HepG2 (cell line): Measurements from ENCODE around the gene TRIM62. TPM values are rescaled to one million over a fixed set of nuclear protein-coding genes. Genes with fewer than 3 reads are reported as not detected.

Source experiments
- ATAC-seq: fragments of 200-7000 bp; cut with Tn5 transposase; 3 replicates; pipeline ENCODE4 v1.9.1; 2020; ENCODE audit warnings: mild to moderate bottlenecking, moderate library complexity
- BruUV-seq: library from RNA; stranded (reverse); fragments of 400-500 nt; replicated peaks from 2 replicates; lab custom pipeline; 2021; lab: Mats Ljungman, UMichigan
- CTCF ChIA-PET: fragments of 300-600 bp; formaldehyde crosslinking; extraction: SDS; loops from one replicate; lab custom pipeline; 2021; ENCODE audit warnings: low total read pairs, inconsistent platforms, low intra/inter-chr PET ratio; lab: Yijun Ruan, JAX
- POLR2A ChIA-PET: fragments of 350-600 bp; sonication (Branson Sonifier 250); formaldehyde crosslinking; loops from one replicate; lab custom pipeline; 2020; ENCODE audit warnings: antibody characterized with exemption, inconsistent platforms; lab: Yijun Ruan, JAX
- DNase-seq: peaks from one replicate; pipeline ENCODE4 v3.0.0-alpha.2; 2015; ENCODE audit warnings: low spot score
- FAIRE-seq: peaks from 3 replicates; lab custom pipeline; 2011; peaks lifted over from hg19 to GRCh38; lab: Jason Lieb, UNC
- H2AFZ ChIP-seq: one replicate; pipeline ENCODE4 v1.6.1; 2011; ENCODE audit warnings: low read length, inconsistent platforms
- H3K27ac ChIP-seq: fragments of 300-600 bp; 3 replicates; pipeline ENCODE4 v1.8.0; 2011; ENCODE audit warnings: mixed run types, mild to moderate bottlenecking, mixed read lengths, low read length, inconsistent platforms; ENCODE audit not compliant: insufficient read depth; ENCODE audit errors: extremely low read length
- H3K27me3 ChIP-seq, 2 experiments: fragments of 200-600 bp in 1 of 2; 2 replicates in 1 of 2; 3 replicates in 1 of 2; pipeline versions ENCODE4 v1.6.0 to v1.8.0; 2011; ENCODE audit warnings: low read length in 2 of 2, mild to moderate bottlenecking in 2 of 2, moderate library complexity in 2 of 2, inconsistent platforms in 1 of 2; ENCODE audit not compliant: insufficient read depth in 2 of 2, control insufficient read depth in 1 of 2
- H3K36me3 ChIP-seq, 2 experiments: fragments of 200-600 bp in 1 of 2; replicated peaks in 1 of 2; 2 replicates in 1 of 2; 3 replicates in 1 of 2; pipeline versions ENCODE4 v1.5.1 to v1.8.0; 2011; ENCODE audit warnings: low read length in 2 of 2, inconsistent platforms in 1 of 2; ENCODE audit not compliant: insufficient read depth in 2 of 2, control insufficient read depth in 1 of 2
- H3K4me1 ChIP-seq: 2 replicates; pipeline ENCODE4 v1.5.1; 2012; ENCODE audit warnings: low read length, inconsistent platforms; ENCODE audit not compliant: insufficient read depth
- H3K4me2 ChIP-seq: 2 replicates; pipeline ENCODE4 v1.6.0; 2011; ENCODE audit warnings: low read depth, low read length, inconsistent platforms
- H3K4me3 ChIP-seq, 3 experiments: fragments of 200-600 bp in 1 of 3; sonication (generic), shearing (Covaris generic) in 1 of 3; replicated peaks in 1 of 3; 2 replicates each; pipeline ENCODE4 v1.5.1; 2011 to 2016; ENCODE audit warnings: low read length in 3 of 3, inconsistent platforms in 2 of 3, low read depth in 2 of 3, mild to moderate bottlenecking in 2 of 3, control low read depth in 1 of 3, mixed read lengths in 1 of 3; ENCODE audit not compliant: insufficient read depth in 1 of 3
- H3K79me2 ChIP-seq: one replicate; pipeline ENCODE4 v1.6.1; 2011; ENCODE audit warnings: low read length, inconsistent platforms; ENCODE audit not compliant: insufficient read depth
- H3K9ac ChIP-seq: 2 replicates; pipeline ENCODE4 v1.6.0; 2011; ENCODE audit warnings: mild to moderate bottlenecking, low read depth, low read length, inconsistent platforms; ENCODE audit not compliant: insufficient read depth
- H3K9me3 ChIP-seq: 2 replicates; pipeline ENCODE4 v1.5.1; 2012; ENCODE audit warnings: mild to moderate bottlenecking, low read length
- H4K20me1 ChIP-seq: 2 replicates; pipeline ENCODE4 v1.6.0; 2011; ENCODE audit warnings: inconsistent platforms, mild to moderate bottlenecking, low read length, moderate library complexity; ENCODE audit not compliant: insufficient read depth
- ATRX ChIP-seq: sonication (generic); formaldehyde crosslinking; IDR thresholded peaks from 2 replicates; pipeline ENCODE4 v1.4.0; 2020; ENCODE audit warnings: missing genetic modification reagents, borderline replicate concordance
- CHD4 ChIP-seq: fragments of 200-600 bp; sonication (generic); IDR thresholded peaks from 2 replicates; pipeline ENCODE4 v1.7.0; 2017; ENCODE audit warnings: mild to moderate bottlenecking, low read length, borderline replicate concordance
- ISX ChIP-seq: sonication (generic); formaldehyde crosslinking; conservative IDR thresholded peaks from 2 replicates; pipeline ENCODE4 v1.5.0; 2020; ENCODE audit warnings: missing genetic modification reagents
- KAT8 ChIP-seq: IDR thresholded peaks from 2 replicates; pipeline ENCODE4 v1.6.1; 2016; ENCODE audit warnings: missing genetic modification reagents, missing compliant biosample characterization
- MYNN ChIP-seq: sonication (generic); formaldehyde crosslinking; IDR thresholded peaks from 2 replicates; pipeline ENCODE4 v1.4.0; 2020; ENCODE audit warnings: mild to moderate bottlenecking, low read depth, missing genetic modification reagents
- NR3C1 ChIP-seq: sonication (generic); formaldehyde crosslinking; IDR thresholded peaks from 2 replicates; pipeline ENCODE4 v1.4.0; 2020; ENCODE audit warnings: missing genetic modification reagents
- POLR2AphosphoS2 ChIP-seq: IDR thresholded peaks from 2 replicates; pipeline ENCODE4 v1.6.1; 2011; ENCODE audit warnings: low read depth, low read length, improper control_type of control experiment
- RBFOX2 ChIP-seq: fragments of 200-400 bp; formaldehyde crosslinking; IDR thresholded peaks from 2 replicates; pipeline ENCODE4 v1.6.1; 2017; ENCODE audit warnings: low read depth, mild to moderate bottlenecking, low read length
- SP1 ChIP-seq, 2 experiments: fragments of 450-650 bp in 1 of 2; sonication (generic) in 1 of 2; formaldehyde crosslinking in 1 of 2; IDR thresholded peaks; 2 replicates each; pipeline versions ENCODE4 v1.4.0 to v1.6.1; 2016 to 2020; ENCODE audit warnings: missing genetic modification reagents in 1 of 2
- THYN1 ChIP-seq: sonication (generic); formaldehyde crosslinking; IDR thresholded peaks from 2 replicates; pipeline ENCODE4 v1.8.1; 2023; ENCODE audit warnings: low read depth, mild to moderate bottlenecking, moderate library complexity, missing genetic modification reagents, borderline replicate concordance
- ZBTB38 ChIP-seq: sonication (generic); formaldehyde crosslinking; IDR thresholded peaks from 2 replicates; pipeline ENCODE4 v1.5.1; 2020; ENCODE audit warnings: mild to moderate bottlenecking, missing genetic modification reagents
- ZNF75D ChIP-seq: sonication (generic); formaldehyde crosslinking; IDR thresholded peaks from 2 replicates; pipeline ENCODE4 v1.8.1; 2023; ENCODE audit warnings: missing genetic modification reagents, mild to moderate bottlenecking, borderline replicate concordance
- WGBS: methylation state at CpG from one replicate; pipeline ENCODE4 v1.1.6; 2017; ENCODE audit warnings: low lambda C conversion rate; 5-methylcytosine and 5-hydroxymethylcytosine counted together
- in situ Hi-C: cut with HindIII; loops from 2 replicates; pipeline ENCODE4 v1.10.0; 2017; ENCODE audit warnings: low pct_unique_long_range_greater_than_20kb; ENCODE audit not compliant: extremely low pct_ligation_motif_present
- intact Hi-C: fragments of 100-400 bp; cut with micrococcal nuclease; formaldehyde crosslinking; loops from one replicate; pipeline ENCODE4 v1.10.0; 2022; ENCODE audit not compliant: unreplicated experiment
- polyA plus RNA-seq, 8 experiments: library from polyadenylated mRNA; depleted of rRNA in 3 of 8; stranded (reverse) in 7 of 8; unstranded in 1 of 8; fragments of >200 nt; fragmentation: Illumina TruSeq in 4 of 8; extraction: Trizol in 4 of 8; gene quantifications; 2 replicates each; pipeline versions ENCODE4 v1.2.1 to v1.2.3, GENCODE V29; 2011 to 2016; ENCODE audit warnings: low read depth in 4 of 8, missing spikeins in 1 of 8, mixed read lengths in 1 of 8; ENCODE audit not compliant: insufficient read depth in 1 of 8
- total RNA-seq, 5 experiments: library from RNA; depleted of rRNA; stranded (reverse); fragments of >200 nt; fragmentation: Illumina TruSeq; extraction: Trizol; gene quantifications; 2 replicates each; pipeline ENCODE4 v1.2.3, GENCODE V29; 2016; ENCODE audit warnings: low read depth in 1 of 5
- TF ChIP-seq, protein P1 (sequence below): sonication (generic); formaldehyde crosslinking; IDR thresholded peaks from 2 replicates; pipeline ENCODE4 v1.5.0; 2020; ENCODE audit warnings: mild to moderate bottlenecking, missing genetic modification reagents

Gene TRIM62
- total and polyA plus RNA-seq, 2 of the 13 experiments (the other 11 are each of a cell fraction or from before 2014, with no cell fraction given) = 0.53 to 0.57 TPM

GRCh38 chr1:33131191-33131590 is 50.7 kb downstream of the TRIM62 start:
- no TSS peak for BruUV-seq
- intact Hi-C loops (no loop called here), in situ Hi-C loops (no loop called here)
- CTCF ChIA-PET = no interaction called here
- DNase-seq = no peak
- Histone ChIP-seq H3K4me2 (no peak overlapping the region), H2AFZ (no peak overlapping the region), H3K36me3 (no peaks in the 10 kb centered on the region; a peak in 1 of 5 replicates), H3K9me3 (no peaks in the 10 kb centered on the region), H3K27me3 (no peaks in the 10 kb centered on the region; a peak in 1 of 5 replicates), H3K9ac (no peak overlapping the region), H4K20me1 (no peaks in the 10 kb centered on the region), H3K4me1 (peaks cover 34% of the 10 kb centered on the region), H3K4me3 (no peak overlapping the region), H3K27ac (no peak overlapping the region), H3K79me2 (peaks cover 21% of the 10 kb centered on the region)
- no peak for ATAC-seq
- POLR2A ChIA-PET = no interaction called here
- 63% methylated on average over 2 of the region's 2 CpGs for WGBS
- FAIRE-seq = no peak
- TF ChIP-seq ZBTB38 (CRISPR knock-in tag) = no peak
- TF ChIP-seq KAT8 (CRISPR knock-in tag) = no peak

- Histone ChIP-seq H3K36me3 (no peaks in the 10 kb centered on the region; a peak in 1 of 5 replicates), H2AFZ (no peak overlapping the region), H3K4me2 (no peak overlapping the region), H3K79me2 (peaks cover 22% of the 10 kb centered on the region), H3K27ac (no peak overlapping the region), H3K9ac (no peak overlapping the region), H3K4me1 (peaks cover 43% of the 10 kb centered on the region), H3K9me3 (no peaks in the 10 kb centered on the region), H3K27me3 (no peaks in the 10 kb centered on the region; a peak in 1 of 5 replicates)
- FAIRE-seq (no peak), DNase-seq (no peak)
- POLR2A ChIA-PET = no interaction called here
- in situ Hi-C loops (no loop called here), intact Hi-C loops (no loop called here)
- BruUV-seq = no TSS peak
- 62% methylated on average over 4 of the region's 4 CpGs for WGBS
- TF ChIP-seq SP1 (IDR thresholded peaks at IDR 0.05) = no peak
- TF ChIP-seq SP1 (CRISPR knock-in tag; IDR thresholded peaks at IDR 0.05) = no peak
- no peak for TF ChIP-seq NR3C1 (CRISPR knock-in tag)
- no peak for TF ChIP-seq CHD4
- TF ChIP-seq, protein P1, sequence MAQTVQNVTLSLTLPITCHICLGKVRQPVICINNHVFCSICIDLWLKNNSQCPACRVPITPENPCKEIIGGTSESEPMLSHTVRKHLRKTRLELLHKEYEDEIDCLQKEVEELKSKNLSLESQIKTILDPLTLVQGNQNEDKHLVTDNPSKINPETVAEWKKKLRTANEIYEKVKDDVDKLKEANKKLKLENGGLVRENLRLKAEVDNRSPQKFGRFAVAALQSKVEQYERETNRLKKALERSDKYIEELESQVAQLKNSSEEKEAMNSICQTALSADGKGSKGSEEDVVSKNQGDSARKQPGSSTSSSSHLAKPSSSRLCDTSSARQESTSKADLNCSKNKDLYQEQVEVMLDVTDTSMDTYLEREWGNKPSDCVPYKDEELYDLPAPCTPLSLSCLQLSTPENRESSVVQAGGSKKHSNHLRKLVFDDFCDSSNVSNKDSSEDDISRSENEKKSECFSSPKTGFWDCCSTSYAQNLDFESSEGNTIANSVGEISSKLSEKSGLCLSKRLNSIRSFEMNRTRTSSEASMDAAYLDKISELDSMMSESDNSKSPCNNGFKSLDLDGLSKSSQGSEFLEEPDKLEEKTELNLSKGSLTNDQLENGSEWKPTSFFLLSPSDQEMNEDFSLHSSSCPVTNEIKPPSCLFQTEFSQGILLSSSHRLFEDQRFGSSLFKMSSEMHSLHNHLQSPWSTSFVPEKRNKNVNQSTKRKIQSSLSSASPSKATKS (CRISPR knock-in tag) = no peak
- no peak for TF ChIP-seq ATRX (CRISPR knock-in tag)
- no peak for TF ChIP-seq RBFOX2
- TF ChIP-seq POLR2AphosphoS2 = no peak
- TF ChIP-seq MYNN = no peak
- no peak for TF ChIP-seq ISX (CRISPR knock-in tag)
- no peak for TF ChIP-seq ZNF75D (CRISPR knock-in tag)
- TF ChIP-seq THYN1 (CRISPR knock-in tag) = no peak
- TF ChIP-seq, all 625 proteins: peak for 0
- ATAC-seq = no peak
- Histone ChIP-seq H4K20me1 (no peaks in the 10 kb centered on the region), H3K4me3 (no peak overlapping the region)
- CTCF ChIA-PET = no interaction called here
Measured at GRCh38 chr1:33130297-33130696, 51.5 kb downstream of the TRIM62 start.
